Activated naive CD4-positive, alpha-beta T cell treated with anti-CD3 and anti-CD28 coated beads, Interleukin-2, amount 50 U/mL, for 16 hours (primary cell): ENCODE results near the gene VAX1.
"Not testable (repeated sequence)": the region's sequence is repeated elsewhere in the genome, so short reads cannot be mapped to it uniquely, and the experiment has no call there.

Experiments used
- DNase-seq: peaks from one replicate; pipeline ENCODE4 v3.0.0-alpha.2; 2020

Gene VAX1

GRCh38 chr10:117134306-117135025, 3.6 kb downstream of the VAX1 start:
- DNase-seq, result no peak

- DNase-seq, result no peak
These were observed 4.1 kb downstream of the VAX1 start for GRCh38 chr10:117134056-117134305.

GRCh38 chr10:117133273-117134055, 4.6 kb downstream of the VAX1 start:
- no peak for DNase-seq

GRCh38 chr10:117132751-117133231, 5.3 kb downstream of the VAX1 start:
- DNase-seq, result no peak

- no peak for DNase-seq
These were observed 6.4 kb downstream of the VAX1 start for GRCh38 chr10:117131376-117132327.

GRCh38 chr10:117130862-117131375, 7.2 kb downstream of the VAX1 start:
- no peak for DNase-seq

- DNase-seq, result no peak
These were observed 7.7 kb downstream of the VAX1 start for GRCh38 chr10:117130346-117130745.

- not testable (repeated sequence) for DNase-seq
These were observed 11.4 kb downstream of the VAX1 start for GRCh38 chr10:117126645-117127044.

- DNase-seq, result no peak
These were observed 12.0 kb downstream of the VAX1 start for GRCh38 chr10:117126034-117126433.

- DNase-seq, result no peak
These were observed 25.9 kb downstream of the VAX1 start for GRCh38 chr10:117112220-117112619.

GRCh38 chr10:117107238-117107637, 30.8 kb downstream of the VAX1 start:
- DNase-seq, result no peak

GRCh38 chr10:117096599-117097201, 41.4 kb downstream of the VAX1 start:
- no peak for DNase-seq

GRCh38 chr10:117094856-117095255, 43.2 kb downstream of the VAX1 start:
- no peak for DNase-seq

- no peak for DNase-seq
These were observed 45.7 kb downstream of the VAX1 start for GRCh38 chr10:117092386-117092785.

GRCh38 chr10:117090834-117091233, 47.2 kb downstream of the VAX1 start:
- no peak for DNase-seq

GRCh38 chr10:117087521-117087920, 50.5 kb downstream of the VAX1 start:
- no peak for DNase-seq

- no peak for DNase-seq
These were observed 51.5 kb downstream of the VAX1 start for GRCh38 chr10:117086546-117086945.

- DNase-seq, result not testable (repeated sequence)
These were observed 53.4 kb downstream of the VAX1 start for GRCh38 chr10:117084421-117085246.
